GM20431 (cell line): ENCODE data around the gene MAGT1.
"Not testable (repeated sequence)": the region's sequence is repeated elsewhere in the genome, so short reads cannot be mapped to it uniquely, and the experiment has no call there.

Experiments used
- in situ Hi-C: fragments of 300-500 bp; cut with MseI, MboI; formaldehyde crosslinking; loops from one replicate; pipeline ENCODE4 v1.15.0; 2020; ENCODE audit warnings: low sequenced_read_pairs; ENCODE audit not compliant: unreplicated experiment

The MAGT1 gene

GRCh38 chrX:77881418-77881817 lies 13.8 kb downstream of the MAGT1 start:
- in situ Hi-C loops: not testable (repeated sequence)

DNA sequence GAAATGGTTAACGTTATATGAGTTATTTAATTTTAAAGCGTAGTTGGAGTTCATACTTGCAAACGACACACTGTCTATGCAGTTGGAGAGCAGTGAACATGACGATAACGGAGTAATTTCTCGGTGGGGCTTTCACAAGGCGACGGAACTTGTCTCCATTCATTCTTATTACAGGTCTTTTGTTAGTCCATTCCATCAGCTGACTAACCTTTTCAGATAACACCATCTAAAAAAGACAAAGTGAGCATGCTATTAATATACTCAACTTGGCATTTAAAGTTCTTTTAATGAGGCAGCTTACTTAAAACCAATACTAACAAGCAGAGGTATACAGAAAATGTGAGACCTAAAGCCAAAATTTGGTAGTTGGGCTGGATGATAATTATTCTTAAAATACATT lies 19.9 kb downstream of the MAGT1 start:
- in situ Hi-C loops: no loop called here

GRCh38 chrX:77831544-77831943 lies 63.7 kb downstream of the MAGT1 start:
- in situ Hi-C loops: not testable (repeated sequence)

GRCh38 chrX:77821989-77822388 lies 73.2 kb downstream of the MAGT1 start:
- in situ Hi-C loops: not testable (repeated sequence)

- in situ Hi-C loops: no loop called here
Measured at GRCh38 chrX:77820091-77820727, 75.0 kb downstream of the MAGT1 start.

- in situ Hi-C loops: no loop called here
Measured at GRCh38 chrX:77814210-77814609, 81.0 kb downstream of the MAGT1 start.

- in situ Hi-C loops: no loop called here
Measured at GRCh38 chrX:77802201-77802600, 93.0 kb downstream of the MAGT1 start.

GRCh38 chrX:77795124-77795523 lies 100.1 kb downstream of the MAGT1 start:
- in situ Hi-C loops: no loop called here

DNA sequence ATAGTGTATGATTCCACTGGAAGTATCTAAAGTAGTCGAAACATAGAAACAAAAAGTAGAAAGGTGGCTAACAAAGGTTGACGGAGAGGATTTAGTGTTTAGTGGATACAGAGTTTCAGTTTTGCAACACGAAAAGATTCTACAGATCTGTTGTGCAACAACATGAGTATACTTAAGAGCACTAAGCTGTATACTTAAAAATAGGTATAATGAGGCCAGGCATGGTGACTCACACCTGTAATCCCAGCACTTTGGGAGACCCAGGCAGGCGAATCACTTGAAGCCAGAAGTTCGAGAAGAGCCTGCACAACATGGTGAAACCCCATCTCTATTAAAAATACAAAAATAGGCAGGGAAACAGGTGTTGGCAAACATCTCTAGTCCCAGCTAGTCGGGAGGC lies 101.3 kb downstream of the MAGT1 start:
- in situ Hi-C loops: no loop called here

GRCh38 chrX:77788050-77788449 lies 107.2 kb downstream of the MAGT1 start:
- in situ Hi-C loops: no loop called here

DNA sequence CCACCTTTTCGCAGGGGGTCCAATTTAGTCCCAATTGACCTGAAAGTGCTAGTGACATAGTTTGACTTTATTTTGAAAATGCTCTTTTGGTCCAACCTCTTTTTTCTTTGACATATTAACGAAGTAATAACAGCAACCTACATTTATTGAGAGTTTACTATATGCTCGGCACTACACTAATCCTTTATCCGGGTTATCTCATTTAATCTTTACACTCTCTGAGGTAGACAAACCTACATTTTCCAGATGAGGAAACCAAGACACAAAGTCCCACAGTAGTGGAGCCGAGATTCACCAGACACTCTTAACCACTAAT lies 108.9 kb downstream of the MAGT1 start:
- in situ Hi-C loops: no loop called here

DNA sequence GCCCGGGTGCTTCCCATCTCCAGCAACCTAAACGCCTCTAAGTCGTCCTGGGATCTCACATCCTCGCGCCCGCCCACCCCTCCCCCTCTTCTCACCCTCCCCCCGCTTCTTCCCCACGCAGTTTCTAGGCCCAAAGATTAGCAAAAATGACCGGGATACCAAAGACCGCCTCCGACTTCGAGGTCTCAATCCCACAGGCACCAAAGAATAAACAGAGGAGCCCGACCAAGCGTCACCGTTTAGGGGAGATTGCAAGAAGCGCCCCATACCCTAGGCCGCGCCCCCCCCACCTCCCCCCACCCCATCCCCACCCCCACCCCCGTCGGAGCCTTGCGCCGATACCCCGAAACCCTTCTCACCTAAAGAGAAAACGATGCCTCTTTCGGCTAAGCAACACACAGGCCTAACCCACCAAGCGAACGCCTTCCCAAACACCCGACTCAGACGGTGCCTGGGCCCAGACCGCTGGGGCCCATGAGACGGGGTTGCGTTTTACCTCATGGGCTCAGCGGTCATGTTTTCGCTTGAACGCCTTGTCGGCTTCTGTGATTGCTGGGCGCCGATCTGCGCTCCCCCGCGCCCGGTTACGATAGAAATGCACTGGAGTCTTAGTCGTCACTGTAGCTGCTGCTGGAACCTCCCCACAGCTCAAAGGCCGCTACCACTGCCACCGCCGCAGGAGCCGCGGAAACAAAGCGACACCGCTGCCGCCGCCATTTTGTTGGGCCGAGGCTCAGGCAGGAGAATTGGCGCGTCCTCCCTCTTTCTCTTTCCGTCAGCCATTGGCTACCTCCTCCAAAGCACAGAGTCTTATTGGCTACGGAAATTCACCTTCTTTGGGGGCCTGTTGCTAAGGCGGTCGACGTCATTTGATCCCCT lies 109.5 kb downstream of the MAGT1 start, which contains the start of gene ATRX:
Gene ATRX, minus strand, starts transcription at position 731 of the 879 bp plus-strand sequence. Its CDS starts 215 bp downstream, at position 516.
- in situ Hi-C loops: no loop called here

GRCh38 chrX:77779695-77780094 lies 115.5 kb downstream of the MAGT1 start:
- in situ Hi-C loops: no loop called here

- in situ Hi-C loops: no loop called here
Measured at GRCh38 chrX:77776659-77777058, 118.6 kb downstream of the MAGT1 start.
